ENCODE measurements around the gene HUNK.

DNA sequence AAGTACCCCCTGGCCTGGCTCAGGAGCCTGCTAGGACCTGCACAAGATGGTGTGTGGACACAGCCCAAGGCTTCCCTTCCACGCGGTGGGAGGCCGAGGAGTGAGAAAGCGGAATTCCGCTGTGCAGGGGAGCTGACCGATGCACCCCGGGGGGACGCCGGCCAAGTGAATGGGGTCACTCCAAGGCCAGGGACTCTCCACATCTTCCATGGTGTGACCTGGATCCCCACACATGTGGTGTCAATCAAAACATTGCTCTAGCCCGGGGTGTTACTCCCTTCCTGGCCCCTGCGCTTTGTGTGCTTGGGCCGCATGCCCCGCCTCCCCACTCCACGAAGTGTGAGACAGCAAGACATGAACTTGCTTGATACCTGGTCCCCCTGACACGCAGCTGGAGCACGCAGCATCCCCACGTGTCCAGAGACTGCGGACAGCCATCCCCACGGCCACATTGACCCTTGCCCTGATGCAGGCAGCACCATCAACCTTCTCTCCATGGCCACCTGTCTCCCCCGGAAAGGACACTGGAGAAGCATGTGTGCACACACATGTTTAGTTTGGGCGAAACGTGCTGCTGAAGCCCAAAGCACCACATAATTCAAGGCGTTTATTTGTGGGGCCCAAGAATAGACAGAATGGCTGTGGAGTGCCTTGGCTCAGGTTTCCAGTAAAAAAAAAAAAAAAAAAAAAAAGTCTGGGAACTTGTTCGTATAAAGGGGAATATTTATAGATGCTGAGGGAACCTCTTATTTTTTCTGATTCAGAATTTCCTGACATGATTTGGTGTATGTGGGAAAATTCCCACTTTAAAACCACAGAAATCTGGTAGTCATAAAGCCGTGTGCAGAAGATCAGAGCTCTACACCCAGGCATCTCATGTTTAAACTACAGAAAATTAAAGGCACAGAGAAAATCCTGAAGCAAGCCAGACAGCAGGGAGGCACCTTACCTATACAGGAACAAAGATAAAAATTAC is 171.7 kb downstream of the HUNK start:
- TF ChIP-seq, protein P1, sequence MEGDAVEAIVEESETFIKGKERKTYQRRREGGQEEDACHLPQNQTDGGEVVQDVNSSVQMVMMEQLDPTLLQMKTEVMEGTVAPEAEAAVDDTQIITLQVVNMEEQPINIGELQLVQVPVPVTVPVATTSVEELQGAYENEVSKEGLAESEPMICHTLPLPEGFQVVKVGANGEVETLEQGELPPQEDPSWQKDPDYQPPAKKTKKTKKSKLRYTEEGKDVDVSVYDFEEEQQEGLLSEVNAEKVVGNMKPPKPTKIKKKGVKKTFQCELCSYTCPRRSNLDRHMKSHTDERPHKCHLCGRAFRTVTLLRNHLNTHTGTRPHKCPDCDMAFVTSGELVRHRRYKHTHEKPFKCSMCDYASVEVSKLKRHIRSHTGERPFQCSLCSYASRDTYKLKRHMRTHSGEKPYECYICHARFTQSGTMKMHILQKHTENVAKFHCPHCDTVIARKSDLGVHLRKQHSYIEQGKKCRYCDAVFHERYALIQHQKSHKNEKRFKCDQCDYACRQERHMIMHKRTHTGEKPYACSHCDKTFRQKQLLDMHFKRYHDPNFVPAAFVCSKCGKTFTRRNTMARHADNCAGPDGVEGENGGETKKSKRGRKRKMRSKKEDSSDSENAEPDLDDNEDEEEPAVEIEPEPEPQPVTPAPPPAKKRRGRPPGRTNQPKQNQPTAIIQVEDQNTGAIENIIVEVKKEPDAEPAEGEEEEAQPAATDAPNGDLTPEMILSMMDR (IDR thresholded peaks at IDR 0.05) = no peak
- no peak for TF ChIP-seq POLR2A (IDR thresholded peaks at IDR 0.05)

All from adrenal gland (tissue), 5 donors.